GM06990 (cell line): ENCODE data around the gene MKNK1.

Experiments used
- DNase-seq: peaks from one replicate; pipeline ENCODE4 v3.0.0-alpha.2; 2011; ENCODE audit not compliant: insufficient read length; ENCODE audit errors: extremely low read depth
- H3K27me3 ChIP-seq: replicated peaks from 2 replicates; pipeline ENCODE4 v1.6.0; 2011; ENCODE audit warnings: low read length; ENCODE audit not compliant: control insufficient read depth, insufficient read depth
- H3K36me3 ChIP-seq: 2 replicates; pipeline ENCODE4 v1.5.1; 2011; ENCODE audit warnings: low read length; ENCODE audit not compliant: control insufficient read depth, insufficient read depth
- H3K4me3 ChIP-seq: replicated peaks from 2 replicates; pipeline ENCODE4 v1.5.1; 2011; ENCODE audit warnings: low read depth, mild to moderate bottlenecking, control low read depth, low read length
- CTCF ChIP-seq: IDR thresholded peaks from 2 replicates; pipeline ENCODE4 v1.5.1; 2011; ENCODE audit warnings: low read length, control low read depth, mild to moderate bottlenecking, inconsistent platforms; ENCODE audit not compliant: insufficient read depth, poor library complexity, severe bottlenecking

MKNK1 gene

GRCh38 chr1:46562498-46562897 lies 41.6 kb downstream of the MKNK1 start:
- no peak for DNase-seq
- Histone ChIP-seq H3K36me3 (peaks cover 14% of the 10 kb centered on the region), H3K27me3 (no peaks in the 10 kb centered on the region), H3K4me3 (no peak overlapping the region)
- TF ChIP-seq CTCF: no peak

GRCh38 chr1:46558966-46559365 lies 45.1 kb downstream of the MKNK1 start:
- TF ChIP-seq CTCF: no peak
- Histone ChIP-seq H3K36me3 (peaks cover 14% of the 10 kb centered on the region), H3K4me3 (no peak overlapping the region), H3K27me3 (no peaks in the 10 kb centered on the region)
- DNase-seq: no peak

- DNase-seq: no peak
- TF ChIP-seq CTCF: no peak
- Histone ChIP-seq H3K4me3 (no peak overlapping the region), H3K36me3 (peaks cover 14% of the 10 kb centered on the region), H3K27me3 (no peaks in the 10 kb centered on the region)
Observed at GRCh38 chr1:46558141-46558963, 45.7 kb downstream of the MKNK1 start.

- Histone ChIP-seq H3K36me3 (peaks cover 8% of the 10 kb centered on the region), H3K27me3 (no peaks in the 10 kb centered on the region; the same call in 1 of the 2 replicates), H3K4me3 (no peak overlapping the region)
- no peak for TF ChIP-seq CTCF
- DNase-seq: no peak
Observed at GRCh38 chr1:46557403-46557802, 46.7 kb downstream of the MKNK1 start.

- no peaks in the 10 kb centered on the region; the same call in 1 of the 2 replicates for H3K27me3 ChIP-seq
- H3K4me3 ChIP-seq: no peak overlapping the region
- peaks cover 7% of the 10 kb centered on the region for H3K36me3 ChIP-seq
- no peak for DNase-seq
- no peak for TF ChIP-seq CTCF
Observed at GRCh38 chr1:46556822-46557221, 47.2 kb downstream of the MKNK1 start.
